ENCODE results near the gene CLEC10A.
"Not testable (repeated sequence)": the region's sequence is repeated elsewhere in the genome, so short reads cannot be mapped to it uniquely, and the experiment has no call there.

- TF ChIP-seq, protein P1, sequence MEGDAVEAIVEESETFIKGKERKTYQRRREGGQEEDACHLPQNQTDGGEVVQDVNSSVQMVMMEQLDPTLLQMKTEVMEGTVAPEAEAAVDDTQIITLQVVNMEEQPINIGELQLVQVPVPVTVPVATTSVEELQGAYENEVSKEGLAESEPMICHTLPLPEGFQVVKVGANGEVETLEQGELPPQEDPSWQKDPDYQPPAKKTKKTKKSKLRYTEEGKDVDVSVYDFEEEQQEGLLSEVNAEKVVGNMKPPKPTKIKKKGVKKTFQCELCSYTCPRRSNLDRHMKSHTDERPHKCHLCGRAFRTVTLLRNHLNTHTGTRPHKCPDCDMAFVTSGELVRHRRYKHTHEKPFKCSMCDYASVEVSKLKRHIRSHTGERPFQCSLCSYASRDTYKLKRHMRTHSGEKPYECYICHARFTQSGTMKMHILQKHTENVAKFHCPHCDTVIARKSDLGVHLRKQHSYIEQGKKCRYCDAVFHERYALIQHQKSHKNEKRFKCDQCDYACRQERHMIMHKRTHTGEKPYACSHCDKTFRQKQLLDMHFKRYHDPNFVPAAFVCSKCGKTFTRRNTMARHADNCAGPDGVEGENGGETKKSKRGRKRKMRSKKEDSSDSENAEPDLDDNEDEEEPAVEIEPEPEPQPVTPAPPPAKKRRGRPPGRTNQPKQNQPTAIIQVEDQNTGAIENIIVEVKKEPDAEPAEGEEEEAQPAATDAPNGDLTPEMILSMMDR (IDR thresholded peaks at IDR 0.05; ENCODE audit: insufficient read depth, low read length, poor library complexity, severe bottlenecking), result not testable (repeated sequence)
- not testable (repeated sequence) for TF ChIP-seq EZH2phosphoT487 (conservative IDR thresholded peaks at IDR 0.05; ENCODE audit: low read length)
Observed at GRCh38 chr17:7127501-7127900, 47.5 kb upstream of the CLEC10A start.
